SU-DHL-6 (cell line): Measurements from ENCODE around the gene MIF4GD.

Experiments used
- H2AFZ ChIP-seq: fragments of 200-600 bp; sonication (generic); 2 replicates; pipeline ENCODE4 v1.6.1; 2014; ENCODE audit warnings: low read depth, mild to moderate bottlenecking, moderate library complexity, mixed read lengths, antibody characterized with exemption, low read length; ENCODE audit not compliant: severe bottlenecking
- H3F3A ChIP-seq: fragments of 200-600 bp; shearing (Covaris generic); 2 replicates; pipeline ENCODE4 v1.6.0; 2016; ENCODE audit warnings: antibody characterized with exemption, mild to moderate bottlenecking; ENCODE audit not compliant: insufficient read depth
- H3K27ac ChIP-seq: fragments of 200-600 bp; sonication (generic); 2 replicates; pipeline ENCODE4 v1.5.1; 2016; ENCODE audit warnings: low read depth, mild to moderate bottlenecking, low read length, moderate library complexity, mixed read lengths
- H3K27me3 ChIP-seq: fragments of 200-600 bp; sonication (generic), shearing (Covaris generic); 2 replicates; pipeline ENCODE4 v1.6.0; 2014; ENCODE audit warnings: mild to moderate bottlenecking, low read length
- H3K36me3 ChIP-seq: fragments of 200-600 bp; sonication (generic); 2 replicates; pipeline ENCODE4 v1.6.1; 2014; ENCODE audit warnings: mild to moderate bottlenecking, low read length, mixed read lengths
- H3K4me2 ChIP-seq: fragments of 300-600, 200-600 bp; shearing (Covaris generic), sonication (generic); 2 replicates; pipeline ENCODE4 v1.6.0; 2014; ENCODE audit warnings: low read length, low read depth, mild to moderate bottlenecking; ENCODE audit not compliant: poor library complexity, severe bottlenecking
- H3K4me3 ChIP-seq: fragments of 200-600 bp; sonication (generic); 2 replicates; pipeline ENCODE4 v1.5.1; 2014; ENCODE audit warnings: antibody characterized with exemption, low read length, mild to moderate bottlenecking, mixed read lengths; ENCODE audit not compliant: insufficient read depth, poor library complexity, severe bottlenecking
- H3K79me2 ChIP-seq: fragments of 200-600 bp; sonication (generic); 2 replicates; pipeline ENCODE4 v1.6.1; 2014; ENCODE audit warnings: mild to moderate bottlenecking, low read length, moderate library complexity; ENCODE audit not compliant: insufficient read depth
- H3K9ac ChIP-seq: fragments of 200-600 bp; sonication (generic); 2 replicates; pipeline ENCODE4 v1.7.0; 2014; ENCODE audit warnings: mild to moderate bottlenecking, low read length
- H3K9me2 ChIP-seq: fragments of 200-600 bp; sonication (generic); replicated peaks from 2 replicates; pipeline ENCODE4 v1.6.1; 2014; ENCODE audit warnings: low read length; ENCODE audit not compliant: insufficient read depth
- H3K9me3 ChIP-seq: fragments of 200-600 bp; sonication (generic); 2 replicates; pipeline ENCODE4 v1.6.1; 2014; ENCODE audit warnings: low read length, mixed read lengths; ENCODE audit not compliant: insufficient read depth
- H4K20me1 ChIP-seq: fragments of 200-600 bp; sonication (generic); 2 replicates; pipeline ENCODE4 v1.6.1; 2014; ENCODE audit warnings: low read depth, mild to moderate bottlenecking, antibody characterized with exemption, low read length, moderate library complexity, mixed read lengths
- EZH2phosphoT487 ChIP-seq: fragments of 200-600 bp; sonication (generic), shearing (Covaris generic); conservative IDR thresholded peaks from 2 replicates; pipeline ENCODE4 v1.6.1; 2018; ENCODE audit warnings: mild to moderate bottlenecking, antibody characterized with exemption, low read length, moderate library complexity, mixed read lengths
- TF ChIP-seq, protein P1 (sequence below): fragments of 200-600 bp; sonication (generic); IDR thresholded peaks from one replicate; pipeline ENCODE4 v1.5.1; 2017; ENCODE audit warnings: antibody characterized with exemption, mild to moderate bottlenecking, low read length, moderate library complexity; ENCODE audit not compliant: insufficient read depth, poor library complexity, severe bottlenecking

Gene MIF4GD

DNA sequence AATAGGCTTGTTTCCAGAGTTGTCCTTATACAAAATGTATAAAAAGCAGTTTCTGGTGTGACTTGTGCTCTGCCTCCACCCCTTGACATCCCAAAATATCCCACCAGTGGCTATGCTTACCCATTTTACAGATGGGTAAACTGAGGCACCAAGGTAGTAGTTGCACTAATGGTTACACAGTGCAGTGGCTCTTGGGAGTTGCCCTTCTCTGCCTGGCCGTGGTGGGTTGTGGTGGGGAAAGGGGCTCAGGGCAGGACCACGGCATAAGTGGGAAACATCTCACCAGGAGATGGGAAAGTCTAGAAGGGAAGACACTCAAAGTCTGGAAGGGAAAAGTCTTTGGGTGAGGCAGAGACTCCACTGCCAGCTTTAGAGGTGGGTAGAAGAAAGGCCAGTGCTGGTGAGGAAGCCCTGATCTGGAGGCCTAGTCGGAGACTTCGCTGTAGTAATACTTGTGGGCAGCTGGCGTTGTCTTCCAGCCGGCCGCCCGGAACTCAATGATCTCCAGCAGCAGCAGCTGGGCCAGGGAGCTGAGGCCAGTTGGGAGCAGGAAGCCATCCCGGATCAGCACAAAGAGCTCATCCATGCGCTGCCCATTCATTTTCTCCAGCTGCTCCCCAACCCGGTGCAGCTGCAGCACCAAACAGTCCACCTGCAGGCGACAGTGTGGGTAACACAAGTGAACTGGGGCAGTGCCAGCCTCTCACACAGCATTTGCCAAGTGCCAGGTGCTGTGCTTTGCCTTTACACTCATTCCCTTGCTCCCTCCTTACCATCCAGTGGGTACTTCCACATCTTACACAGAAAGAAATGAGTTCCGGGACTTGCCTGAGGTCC lies 4.5 kb downstream of the MIF4GD start:
- H3K9me2 ChIP-seq: no peaks in the 10 kb centered on the region
- no peak overlapping the region for H2AFZ ChIP-seq
- no peaks in the 10 kb centered on the region for H3K36me3 ChIP-seq
- no peaks in the 10 kb centered on the region for H3K9me3 ChIP-seq
- H3K4me2 ChIP-seq: no peak overlapping the region
- no peaks in the 10 kb centered on the region for H3K27me3 ChIP-seq
- H3K4me3 ChIP-seq: no peak overlapping the region
- TF ChIP-seq, protein P1, sequence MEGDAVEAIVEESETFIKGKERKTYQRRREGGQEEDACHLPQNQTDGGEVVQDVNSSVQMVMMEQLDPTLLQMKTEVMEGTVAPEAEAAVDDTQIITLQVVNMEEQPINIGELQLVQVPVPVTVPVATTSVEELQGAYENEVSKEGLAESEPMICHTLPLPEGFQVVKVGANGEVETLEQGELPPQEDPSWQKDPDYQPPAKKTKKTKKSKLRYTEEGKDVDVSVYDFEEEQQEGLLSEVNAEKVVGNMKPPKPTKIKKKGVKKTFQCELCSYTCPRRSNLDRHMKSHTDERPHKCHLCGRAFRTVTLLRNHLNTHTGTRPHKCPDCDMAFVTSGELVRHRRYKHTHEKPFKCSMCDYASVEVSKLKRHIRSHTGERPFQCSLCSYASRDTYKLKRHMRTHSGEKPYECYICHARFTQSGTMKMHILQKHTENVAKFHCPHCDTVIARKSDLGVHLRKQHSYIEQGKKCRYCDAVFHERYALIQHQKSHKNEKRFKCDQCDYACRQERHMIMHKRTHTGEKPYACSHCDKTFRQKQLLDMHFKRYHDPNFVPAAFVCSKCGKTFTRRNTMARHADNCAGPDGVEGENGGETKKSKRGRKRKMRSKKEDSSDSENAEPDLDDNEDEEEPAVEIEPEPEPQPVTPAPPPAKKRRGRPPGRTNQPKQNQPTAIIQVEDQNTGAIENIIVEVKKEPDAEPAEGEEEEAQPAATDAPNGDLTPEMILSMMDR: no peak
- TF ChIP-seq EZH2phosphoT487: no peak
- H4K20me1 ChIP-seq: no peaks in the 10 kb centered on the region
- no peak overlapping the region for H3K27ac ChIP-seq
- H3K9ac ChIP-seq: no peak overlapping the region
- peaks cover 9% of the 10 kb centered on the region for H3F3A ChIP-seq
- peaks cover 30% of the 10 kb centered on the region for H3K79me2 ChIP-seq

DNA sequence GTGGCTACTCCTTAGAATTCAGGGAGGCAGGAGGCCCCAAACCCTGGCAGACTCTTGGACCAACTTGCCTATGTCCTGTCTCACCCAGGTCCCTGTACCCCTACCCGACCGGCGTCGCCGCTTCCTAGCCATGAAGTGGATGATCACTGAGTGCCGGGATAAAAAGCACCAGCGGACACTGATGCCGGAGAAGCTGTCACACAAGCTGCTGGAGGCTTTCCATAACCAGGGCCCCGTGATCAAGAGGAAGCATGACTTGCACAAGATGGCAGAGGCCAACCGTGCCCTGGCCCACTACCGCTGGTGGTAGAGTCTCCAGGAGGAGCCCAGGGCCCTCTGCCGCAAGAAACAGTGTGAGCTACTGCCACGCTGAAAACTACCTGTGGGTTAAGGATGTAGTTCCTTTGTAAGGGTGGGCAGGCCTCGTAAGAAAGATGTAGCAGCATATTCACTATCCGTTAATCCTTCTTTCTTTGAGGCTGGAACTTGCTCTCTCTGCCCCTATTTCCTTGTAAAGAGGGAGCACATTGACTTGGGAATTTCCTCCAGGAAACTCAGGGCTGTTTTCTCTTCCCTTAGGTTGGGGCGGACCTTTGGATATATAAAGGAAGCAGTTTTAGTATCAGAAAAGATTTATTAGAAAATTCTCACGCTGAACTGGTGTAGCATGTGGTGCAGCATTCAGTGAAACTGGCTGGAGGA lies 5.3 kb downstream of the MIF4GD start:
- Histone ChIP-seq H3K79me2 (peaks cover 36% of the 10 kb centered on the region), H2AFZ (no peak overlapping the region), H3K9ac (no peak overlapping the region), H3K27me3 (no peaks in the 10 kb centered on the region), H3F3A (peaks cover 9% of the 10 kb centered on the region), H3K9me2 (no peaks in the 10 kb centered on the region), H3K27ac (no peak overlapping the region), H4K20me1 (no peaks in the 10 kb centered on the region), H3K9me3 (no peaks in the 10 kb centered on the region), H3K36me3 (no peaks in the 10 kb centered on the region), H3K4me2 (no peak overlapping the region), H3K4me3 (no peak overlapping the region)
- no peak for TF ChIP-seq EZH2phosphoT487
- TF ChIP-seq, protein P1: no peak

DNA sequence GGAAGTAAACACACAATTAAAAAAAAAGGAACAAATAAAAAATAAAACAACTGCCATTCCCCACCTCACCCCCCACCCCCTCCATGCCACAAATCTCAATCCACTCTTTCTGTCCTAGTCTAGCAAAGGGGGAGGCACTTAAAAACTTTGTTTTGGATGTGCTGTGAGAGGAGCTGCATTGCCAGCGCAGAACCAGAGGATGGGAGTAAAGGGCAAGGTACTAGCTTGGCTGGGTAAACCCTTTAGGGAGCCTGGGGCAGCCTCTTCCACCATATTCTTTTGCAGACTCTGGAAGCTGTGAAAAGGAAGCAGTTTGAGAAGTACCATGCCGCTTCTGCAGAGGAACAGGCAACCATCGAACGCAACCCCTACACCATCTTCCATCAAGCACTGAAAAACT lies 8.0 kb downstream of the MIF4GD start:
- Histone ChIP-seq H3K27me3 (no peaks in the 10 kb centered on the region), H3K27ac (no peak overlapping the region), H4K20me1 (no peaks in the 10 kb centered on the region), H3K9me3 (no peaks in the 10 kb centered on the region), H3K4me2 (peak overlapping the region; percentile 71), H3K79me2 (peaks cover 48% of the 10 kb centered on the region), H3K36me3 (no peaks in the 10 kb centered on the region), H3K9ac (peak overlapping the region; percentile 83), H3F3A (no peaks in the 10 kb centered on the region), H2AFZ (no peak overlapping the region), H3K9me2 (no peaks in the 10 kb centered on the region), H3K4me3 (peak overlapping the region; percentile 56)
- no peak for TF ChIP-seq EZH2phosphoT487
- TF ChIP-seq, protein P1: no peak
